ENCODE measurements around the gene DENND2A. TPM values are rescaled to one million over a fixed set of nuclear protein-coding genes. Genes with fewer than 3 reads are reported as not detected.
"Not testable (repeated sequence)": the region's sequence is repeated elsewhere in the genome, so short reads cannot be mapped to it uniquely, and the experiment has no call there.

The DENND2A gene
- total RNA-seq, 1 donor from 2014 or later: 39.8 TPM

GRCh38 chr7:140679186-140679585 is 38.6 kb upstream of the DENND2A start:
- TF ChIP-seq CTCF (IDR thresholded peaks at IDR 0.05; ENCODE audit: unreplicated experiment): no peak
- no peak overlapping the region for H3K4me3 Mint-ChIP-seq (ENCODE audit: low read depth)

GRCh38 chr7:140678816-140679130 is 38.2 kb upstream of the DENND2A start:
- H3K4me1 Mint-ChIP-seq (ENCODE audit: low read depth): peaks cover 7% of the 10 kb centered on the region
- no peak overlapping the region for H3K4me3 Mint-ChIP-seq (ENCODE audit: low read depth)
- no peak for DNase-seq (ENCODE audit: low spot score, unreplicated experiment)
- peaks cover 26% of the 10 kb centered on the region for H3K36me3 Mint-ChIP-seq (ENCODE audit: insufficient read depth)
- no peak for TF ChIP-seq CTCF (IDR thresholded peaks at IDR 0.05; ENCODE audit: unreplicated experiment)
- no peak overlapping the region for H3K27ac Mint-ChIP-seq
- H3K9me3 Mint-ChIP-seq (ENCODE audit: low read depth): no peaks in the 10 kb centered on the region
- no peaks in the 10 kb centered on the region for H3K27me3 Mint-ChIP-seq

More at GRCh38 chr7:140679186-140679585, 38.6 kb upstream of the DENND2A start:
- Mint-ChIP-seq H3K27ac (no peak overlapping the region), H3K4me1 (ENCODE audit: low read depth) (peaks cover 8% of the 10 kb centered on the region), H3K27me3 (no peaks in the 10 kb centered on the region), H3K9me3 (ENCODE audit: low read depth) (no peaks in the 10 kb centered on the region), H3K36me3 (ENCODE audit: insufficient read depth) (peaks cover 26% of the 10 kb centered on the region)
- no peak for DNase-seq (ENCODE audit: low spot score, unreplicated experiment)

GRCh38 chr7:140678081-140678815 is 37.6 kb upstream of the DENND2A start:
- H3K9me3 Mint-ChIP-seq (ENCODE audit: low read depth): no peaks in the 10 kb centered on the region
- H3K27ac Mint-ChIP-seq: peak overlapping the region; percentile 26
- peaks cover 26% of the 10 kb centered on the region for H3K36me3 Mint-ChIP-seq (ENCODE audit: insufficient read depth)
- H3K4me3 Mint-ChIP-seq (ENCODE audit: low read depth): no peak overlapping the region
- H3K27me3 Mint-ChIP-seq: no peaks in the 10 kb centered on the region
- TF ChIP-seq CTCF (IDR thresholded peaks at IDR 0.05; ENCODE audit: unreplicated experiment): no peak
- DNase-seq (ENCODE audit: low spot score, unreplicated experiment): no peak
- peaks cover 7% of the 10 kb centered on the region for H3K4me1 Mint-ChIP-seq (ENCODE audit: low read depth)

- Mint-ChIP-seq H3K36me3 (ENCODE audit: insufficient read depth) (peaks cover 26% of the 10 kb centered on the region), H3K4me1 (ENCODE audit: low read depth) (peaks cover 7% of the 10 kb centered on the region), H3K27ac (no peak overlapping the region), H3K27me3 (no peaks in the 10 kb centered on the region), H3K4me3 (ENCODE audit: low read depth) (no peak overlapping the region), H3K9me3 (ENCODE audit: low read depth) (no peaks in the 10 kb centered on the region)
- TF ChIP-seq CTCF (IDR thresholded peaks at IDR 0.05; ENCODE audit: unreplicated experiment): no peak
- no peak for DNase-seq (ENCODE audit: low spot score, unreplicated experiment)
Observed at GRCh38 chr7:140677496-140677895, 36.9 kb upstream of the DENND2A start.

GRCh38 chr7:140676956-140677355 is 36.3 kb upstream of the DENND2A start:
- H3K27me3 Mint-ChIP-seq; H3K9me3 Mint-ChIP-seq (ENCODE audit: low read depth); H3K4me3 Mint-ChIP-seq (ENCODE audit: low read depth); H3K27ac Mint-ChIP-seq; DNase-seq (ENCODE audit: low spot score, unreplicated experiment): not testable (repeated sequence)
- H3K4me1 Mint-ChIP-seq (ENCODE audit: low read depth): peaks cover 11% of the 10 kb centered on the region
- peaks cover 23% of the 10 kb centered on the region for H3K36me3 Mint-ChIP-seq (ENCODE audit: insufficient read depth)

GRCh38 chr7:140676306-140676705 is 35.7 kb upstream of the DENND2A start:
- no peak for TF ChIP-seq CTCF (IDR thresholded peaks at IDR 0.05; ENCODE audit: unreplicated experiment)
- no peaks in the 10 kb centered on the region for H3K9me3 Mint-ChIP-seq (ENCODE audit: low read depth)
- no peak overlapping the region for H3K27ac Mint-ChIP-seq
- no peak overlapping the region for H3K4me3 Mint-ChIP-seq (ENCODE audit: low read depth)
- peaks cover 11% of the 10 kb centered on the region for H3K4me1 Mint-ChIP-seq (ENCODE audit: low read depth)
- no peaks in the 10 kb centered on the region for H3K27me3 Mint-ChIP-seq
- DNase-seq (ENCODE audit: low spot score, unreplicated experiment): no peak
- H3K36me3 Mint-ChIP-seq (ENCODE audit: insufficient read depth): peaks cover 23% of the 10 kb centered on the region

Measured in progenitor cell of endocrine pancreas (in vitro differentiated cells).